K562 (cell line): ENCODE data around the gene LPGAT1. TPM values are rescaled to one million over a fixed set of nuclear protein-coding genes. Genes with fewer than 3 reads are reported as not detected.

Experiments used
- ATAC-seq: fragments of 200-7000 bp; cut with Tn5 transposase; 3 replicates; pipeline ENCODE4 v1.9.1; 2020; ENCODE audit warnings: moderate library complexity
- BruUV-seq: library from RNA; stranded (reverse); fragments of 400-500 nt; replicated peaks from 2 replicates; lab custom pipeline; 2021; lab: Mats Ljungman, UMichigan
- CTCF ChIA-PET: fragments of 300-600 bp; formaldehyde crosslinking; extraction: SDS; loops from one replicate; lab custom pipeline; 2021; ENCODE audit warnings: low intra/inter-chr PET ratio; lab: Yijun Ruan, JAX
- POLR2A ChIA-PET: fragments of 300-600, 350-650 bp; sonication (Branson Sonifier 250); formaldehyde crosslinking; extraction: SDS; loops from one replicate; lab custom pipeline; 2021; ENCODE audit warnings: antibody characterized with exemption, inconsistent platforms; lab: Yijun Ruan, JAX
- DNase-seq, 4 experiments: peaks; one replicate each; pipeline versions ENCODE4 v3.0.0 to v3.0.0-alpha.2; 2011 to 2018; ENCODE audit warnings: low spot score in 3 of 4, mixed read lengths in 3 of 4; ENCODE audit errors: extremely low read depth in 1 of 4
- FAIRE-seq: peaks from 2 replicates; lab custom pipeline; 2011; peaks lifted over from hg19 to GRCh38; lab: Jason Lieb, UNC
- H2AFZ ChIP-seq: 2 replicates; pipeline ENCODE4 v1.6.0; 2011; ENCODE audit warnings: low read depth, low read length, control low read depth, inconsistent platforms
- H3K27ac ChIP-seq: fragments of 200-600 bp; 3 replicates; pipeline ENCODE4 v1.8.0; 2011; ENCODE audit warnings: low read depth, mild to moderate bottlenecking, control low read depth, inconsistent platforms, low read length, moderate library complexity, mixed read lengths; ENCODE audit errors: extremely low read depth
- H3K27me3 ChIP-seq, 2 experiments: fragments of 300-600 bp in 1 of 2; 2 replicates in 1 of 2; 3 replicates in 1 of 2; pipeline versions ENCODE4 v1.6.0 to v1.8.0; 2011; ENCODE audit warnings: inconsistent platforms in 2 of 2, low read length in 2 of 2, mild to moderate bottlenecking in 1 of 2, mixed read lengths in 1 of 2, moderate library complexity in 1 of 2; ENCODE audit not compliant: control insufficient read depth in 2 of 2, insufficient read depth in 2 of 2
- H3K36me3 ChIP-seq: fragments of 300-600 bp; 3 replicates; pipeline ENCODE4 v1.8.0; 2011; ENCODE audit warnings: mild to moderate bottlenecking, low read length, inconsistent platforms; ENCODE audit not compliant: control insufficient read depth, insufficient read depth
- H3K4me1 ChIP-seq, 2 experiments: fragments of 200-600 bp in 1 of 2; replicated peaks in 1 of 2; 2 replicates in 1 of 2; 3 replicates in 1 of 2; pipeline versions ENCODE4 v1.5.1 to v1.8.0; 2011; ENCODE audit warnings: inconsistent platforms in 2 of 2, low read length in 2 of 2, mild to moderate bottlenecking in 1 of 2, mixed read lengths in 1 of 2, moderate library complexity in 1 of 2; ENCODE audit not compliant: control insufficient read depth in 2 of 2, insufficient read depth in 2 of 2
- H3K4me2 ChIP-seq: 2 replicates; pipeline ENCODE4 v1.6.1; 2011; ENCODE audit warnings: low read length, control low read depth, inconsistent platforms, mixed read lengths; ENCODE audit not compliant: insufficient read depth
- H3K4me3 ChIP-seq: fragments of 200-600 bp; sonication (generic), shearing (Covaris generic); 2 replicates; pipeline ENCODE4 v1.5.1; 2016; ENCODE audit warnings: control low read depth, inconsistent platforms
- H3K79me2 ChIP-seq: fragments of 200-600 bp; 3 replicates; pipeline ENCODE4 v1.8.0; 2011; ENCODE audit warnings: low read length, inconsistent platforms; ENCODE audit not compliant: control insufficient read depth, insufficient read depth
- H3K9ac ChIP-seq, 2 experiments: 2 replicates each; pipeline versions ENCODE4 v1.6.0 to v1.6.1; 2011; ENCODE audit warnings: low read depth in 2 of 2, low read length in 2 of 2, control low read depth in 1 of 2, inconsistent platforms in 1 of 2, mild to moderate bottlenecking in 1 of 2, mixed read lengths in 1 of 2; ENCODE audit not compliant: insufficient read depth in 1 of 2
- H3K9me1 ChIP-seq: one replicate; pipeline ENCODE4 v1.6.0; 2011; ENCODE audit warnings: inconsistent platforms, mild to moderate bottlenecking, low read length, moderate library complexity; ENCODE audit not compliant: control insufficient read depth, insufficient read depth
- H3K9me3 ChIP-seq: replicated peaks from 2 replicates; pipeline ENCODE4 v1.5.1; 2011; ENCODE audit warnings: low read depth, low read length, inconsistent platforms; ENCODE audit not compliant: control insufficient read depth, insufficient read depth
- H4K20me1 ChIP-seq: replicated peaks from 2 replicates; pipeline ENCODE4 v1.6.1; 2011; ENCODE audit warnings: low read length, inconsistent platforms, mixed read lengths; ENCODE audit not compliant: control insufficient read depth, insufficient read depth
- EWSR1 ChIP-seq: fragments of 450-650 bp; IDR thresholded peaks from 2 replicates; pipeline ENCODE4 v1.6.1; 2018; ENCODE audit warnings: borderline replicate concordance, mild to moderate bottlenecking, low read depth, moderate library complexity; ENCODE audit not compliant: partially characterized antibody
- HIVEP1 ChIP-seq: fragments of 250-450 bp; sonication (Bioruptor Pico); IDR thresholded peaks from 2 replicates; pipeline ENCODE4 v1.4.0; 2020; ENCODE audit warnings: mild to moderate bottlenecking
- HNRNPL ChIP-seq: fragments of 200-400 bp; formaldehyde crosslinking; IDR thresholded peaks from 2 replicates; pipeline ENCODE4 v1.6.1; 2017; ENCODE audit warnings: low read depth, mild to moderate bottlenecking, low read length
- KDM5B ChIP-seq: fragments of 200-600 bp; sonication (generic); IDR thresholded peaks from 2 replicates; pipeline ENCODE4 v1.6.1; 2012; ENCODE audit warnings: low read depth, mild to moderate bottlenecking, moderate library complexity, low read length, control low read depth, inconsistent platforms; ENCODE audit not compliant: insufficient replicate concordance
- PHB ChIP-seq: fragments of 250-450 bp; sonication (Bioruptor Pico); IDR thresholded peaks from 2 replicates; pipeline ENCODE4 v1.5.0; 2021
- ZNF436 ChIP-seq: fragments of 250-450, 450-650 bp; sonication (Bioruptor Pico); formaldehyde crosslinking; IDR thresholded peaks from 2 replicates; pipeline ENCODE4 v1.7.0; 2020; ENCODE audit warnings: mild to moderate bottlenecking
- ZNF444 ChIP-seq: fragments of 250-450 bp; sonication (Bioruptor Pico); IDR thresholded peaks from 2 replicates; pipeline ENCODE4 v1.4.0; 2020; ENCODE audit warnings: mild to moderate bottlenecking, moderate library complexity
- ZNF699 ChIP-seq: fragments of 250-450 bp; sonication (Bioruptor Pico); IDR thresholded peaks from 2 replicates; pipeline ENCODE4 v1.8.0; 2021; ENCODE audit warnings: mild to moderate bottlenecking, moderate library complexity; ENCODE audit not compliant: insufficient replicate concordance
- ZNF785 ChIP-seq: fragments of 250-450 bp; sonication (Bioruptor Pico); IDR thresholded peaks from 2 replicates; pipeline ENCODE4 v1.4.0; 2020; ENCODE audit warnings: mild to moderate bottlenecking
- WGBS: fragments of 100-300 bp; shearing (Covaris generic); methylation state at CpG from one replicate; pipeline ENCODE4 v1.1.6; 2016; ENCODE audit warnings: low coverage, mixed read lengths; ENCODE audit not compliant: insufficient coverage; ENCODE audit errors: missing lambda C conversion rate; 5-methylcytosine and 5-hydroxymethylcytosine counted together
- in situ Hi-C: fragments of 300-500 bp; cut with MboI; formaldehyde crosslinking; loops from 4 replicates; pipeline ENCODE4 v1.15.0; 2018; ENCODE audit warnings: inconsistent platforms, mixed read lengths
- intact Hi-C: fragments of 100-400 bp; cut with micrococcal nuclease; formaldehyde crosslinking; loops from 2 replicates; pipeline ENCODE4 v1.14.2; 2022
- polyA plus RNA-seq, 8 experiments: library from polyadenylated mRNA; depleted of rRNA in 4 of 8; stranded (reverse) in 5 of 8; unstranded in 3 of 8; fragments of >200 nt; fragmentation: Nextera tagmentation in 2 of 8; fragmentation: Illumina TruSeq in 1 of 8; extraction: Ambion mirVana in 2 of 8; extraction: Trizol in 1 of 8; gene quantifications; 2 replicates each; pipeline versions ENCODE4 v1.2.1 to v1.2.3, GENCODE V29; 2011 to 2014; ENCODE audit warnings: inconsistent platforms in 1 of 8, missing spikeins in 1 of 8
- total RNA-seq, 7 experiments: library from RNA; depleted of rRNA in 6 of 7; stranded (reverse); fragments of >200 nt in 6 of 7; fragmentation: Illumina TruSeq in 2 of 7; extraction: Trizol in 2 of 7; gene quantifications; 2 replicates each; pipeline versions ENCODE4 v1.2.1 to v1.2.3, GENCODE V29; 2011 to 2021; ENCODE audit warnings: low replicate concordance in 1 of 7
- TF ChIP-seq, protein P1 (sequence below): fragments of 250-450 bp; sonication (Bioruptor Pico); IDR thresholded peaks from 2 replicates; pipeline ENCODE4 v1.5.0; 2020; ENCODE audit warnings: mild to moderate bottlenecking, borderline replicate concordance
- TF ChIP-seq, protein P2 (sequence below): fragments of 450-650 bp; formaldehyde crosslinking; IDR thresholded peaks from 2 replicates; pipeline ENCODE4 v1.4.0; 2022; ENCODE audit warnings: missing genetic modification characterization

The LPGAT1 gene
- total and polyA plus RNA-seq, 9 of the 15 experiments (the other 6 are each of a cell fraction or from before 2014, with no cell fraction given) = 5.7 to 31.4 (median 16.3) TPM

DNA sequence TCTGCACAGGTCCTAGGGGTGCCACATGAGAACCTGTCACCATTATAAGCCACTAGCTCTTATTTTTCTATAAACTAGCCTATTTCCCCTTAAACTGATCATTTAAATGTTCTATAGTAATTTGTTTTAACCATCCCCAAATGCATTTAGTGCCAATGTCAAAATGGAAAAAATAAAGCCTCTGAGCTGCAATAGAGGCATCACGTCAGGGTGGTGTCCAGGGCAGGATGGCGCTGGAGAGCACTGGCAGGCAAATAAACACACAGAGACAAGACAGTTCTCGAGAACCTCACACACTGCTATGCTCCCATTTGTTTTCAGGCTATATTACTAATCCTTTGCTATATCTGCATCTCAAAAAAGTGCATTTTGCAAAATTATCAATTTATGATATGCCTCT lies 81.8 kb downstream of the LPGAT1 start:
- H3K27ac ChIP-seq = no peak overlapping the region
- no peaks in the 10 kb centered on the region for H3K27me3 ChIP-seq
- FAIRE-seq = no peak
- WGBS = 81% methylated on average over 3 of the region's 3 CpGs
- no peak overlapping the region for H2AFZ ChIP-seq
- H4K20me1 ChIP-seq = no peaks in the 10 kb centered on the region
- ATAC-seq = no peak
- H3K9ac ChIP-seq = no peak overlapping the region
- POLR2A ChIA-PET = interaction anchor here (0.7 to 2.0 kb wide), 3 partner anchors 12 to 19 kb away, joined by 3 to 9 read pairs (median 3); no protein-coding TSS in a partner anchor
- in situ Hi-C loops = no loop called here
- H3K4me3 ChIP-seq = no peak overlapping the region
- H3K79me2 ChIP-seq = no peaks in the 10 kb centered on the region
- peaks cover 12% of the 10 kb centered on the region; the same call in 2 of the 3 replicates for H3K36me3 ChIP-seq
- BruUV-seq = no TSS peak
- no peak overlapping the region for H3K4me2 ChIP-seq
- no peaks in the 10 kb centered on the region for H3K9me3 ChIP-seq
- TF ChIP-seq ZNF436 = no peak
- TF ChIP-seq HNRNPL = no peak
- TF ChIP-seq PHB = no peak
- TF ChIP-seq ZNF785 (CRISPR knock-in tag) = no peak
- TF ChIP-seq ZNF444 (CRISPR knock-in tag) = no peak
- TF ChIP-seq, protein P1, sequence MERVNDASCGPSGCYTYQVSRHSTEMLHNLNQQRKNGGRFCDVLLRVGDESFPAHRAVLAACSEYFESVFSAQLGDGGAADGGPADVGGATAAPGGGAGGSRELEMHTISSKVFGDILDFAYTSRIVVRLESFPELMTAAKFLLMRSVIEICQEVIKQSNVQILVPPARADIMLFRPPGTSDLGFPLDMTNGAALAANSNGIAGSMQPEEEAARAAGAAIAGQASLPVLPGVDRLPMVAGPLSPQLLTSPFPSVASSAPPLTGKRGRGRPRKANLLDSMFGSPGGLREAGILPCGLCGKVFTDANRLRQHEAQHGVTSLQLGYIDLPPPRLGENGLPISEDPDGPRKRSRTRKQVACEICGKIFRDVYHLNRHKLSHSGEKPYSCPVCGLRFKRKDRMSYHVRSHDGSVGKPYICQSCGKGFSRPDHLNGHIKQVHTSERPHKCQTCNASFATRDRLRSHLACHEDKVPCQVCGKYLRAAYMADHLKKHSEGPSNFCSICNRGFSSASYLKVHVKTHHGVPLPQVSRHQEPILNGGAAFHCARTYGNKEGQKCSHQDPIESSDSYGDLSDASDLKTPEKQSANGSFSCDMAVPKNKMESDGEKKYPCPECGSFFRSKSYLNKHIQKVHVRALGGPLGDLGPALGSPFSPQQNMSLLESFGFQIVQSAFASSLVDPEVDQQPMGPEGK (CRISPR knock-in tag) = no peak
- TF ChIP-seq EWSR1 = no peak
- no peak for TF ChIP-seq KDM5B
- TF ChIP-seq ZNF699 (CRISPR knock-in tag) = no peak
- TF ChIP-seq, protein P2, sequence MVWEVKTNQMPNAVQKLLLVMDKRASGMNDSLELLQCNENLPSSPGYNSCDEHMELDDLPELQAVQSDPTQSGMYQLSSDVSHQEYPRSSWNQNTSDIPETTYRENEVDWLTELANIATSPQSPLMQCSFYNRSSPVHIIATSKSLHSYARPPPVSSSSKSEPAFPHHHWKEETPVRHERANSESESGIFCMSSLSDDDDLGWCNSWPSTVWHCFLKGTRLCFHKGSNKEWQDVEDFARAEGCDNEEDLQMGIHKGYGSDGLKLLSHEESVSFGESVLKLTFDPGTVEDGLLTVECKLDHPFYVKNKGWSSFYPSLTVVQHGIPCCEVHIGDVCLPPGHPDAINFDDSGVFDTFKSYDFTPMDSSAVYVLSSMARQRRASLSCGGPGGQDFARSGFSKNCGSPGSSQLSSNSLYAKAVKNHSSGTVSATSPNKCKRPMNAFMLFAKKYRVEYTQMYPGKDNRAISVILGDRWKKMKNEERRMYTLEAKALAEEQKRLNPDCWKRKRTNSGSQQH (CRISPR knock-in tag) = no peak
- TF ChIP-seq HIVEP1 (CRISPR knock-in tag) = no peak
- TF ChIP-seq, all 486 proteins: peak for 0
- Histone ChIP-seq H3K4me1 (peaks cover 0 to 7% of the 10 kb centered on the region in 2 experiments; a peak in 2 of 5 replicates), H3K9me1 (no peaks in the 10 kb centered on the region)
- intact Hi-C loops = no loop called here
- CTCF ChIA-PET = no interaction called here
- no peak for DNase-seq
